Activated CD8-positive, alpha-beta T cell treated with anti-CD3 and anti-CD28 coated beads for 36 hours (primary cell): Measurements from ENCODE around the gene TAF9. TPM values are rescaled to one million over a fixed set of nuclear protein-coding genes. Genes with fewer than 3 reads are reported as not detected.

Experiments used
- ATAC-seq: fragments of 200-7000 bp; cut with Tn5 transposase; one replicate; pipeline ENCODE4 v1.10.0; 2021; ENCODE audit warnings: mild to moderate bottlenecking, moderate library complexity
- CTCF ChIA-PET: fragments of 350-600 bp; sonication (Branson Sonifier 250); formaldehyde crosslinking; loops from one replicate; lab custom pipeline; 2021; ENCODE audit warnings: antibody characterized with exemption; lab: Charles Lee
- POLR2A ChIA-PET: fragments of 350-600 bp; sonication (Branson Sonifier 250); formaldehyde crosslinking; loops from one replicate; lab custom pipeline; 2021; ENCODE audit warnings: antibody characterized with exemption; lab: Charles Lee
- DNase-seq: peaks from one replicate; pipeline ENCODE4 v3.0.0-alpha.2; 2020
- H3K27ac Mint-ChIP-seq: one replicate; pipeline ENCODE4 v1.8.0; 2021; ENCODE audit warnings: mild to moderate bottlenecking, mixed read lengths
- H3K27me3 Mint-ChIP-seq: one replicate; pipeline ENCODE4 v1.8.0; 2021; ENCODE audit warnings: mixed read lengths
- H3K36me3 Mint-ChIP-seq: one replicate; pipeline ENCODE4 v1.8.0; 2021; ENCODE audit warnings: low read depth, mixed read lengths
- H3K4me1 Mint-ChIP-seq: one replicate; pipeline ENCODE4 v1.8.0; 2021; ENCODE audit warnings: low read depth, mixed read lengths
- H3K4me3 Mint-ChIP-seq: one replicate; pipeline ENCODE4 v1.8.0; 2021; ENCODE audit warnings: mild to moderate bottlenecking, moderate library complexity, mixed read lengths
- H3K9me3 Mint-ChIP-seq: one replicate; pipeline ENCODE4 v1.8.0; 2021; ENCODE audit warnings: mixed read lengths
- intact Hi-C: fragments of 100-400 bp; cut with micrococcal nuclease; formaldehyde crosslinking; loops from one replicate; pipeline ENCODE4 v1.10.0; 2022
- total RNA-seq, 2 experiments: library from RNA; stranded (reverse); gene quantifications; one replicate each; pipeline ENCODE4 v1.2.3, GENCODE V29; 2021
- TF ChIP-seq, protein P1 (sequence below): fragments of 200-600 bp; IDR thresholded peaks from one replicate; pipeline ENCODE4 v1.8.0; 2022; ENCODE audit warnings: antibody characterized with exemption, mild to moderate bottlenecking

Gene TAF9
- total RNA-seq, 2 experiments from 2014 or later: 68.8 to 70.6 TPM

DNA sequence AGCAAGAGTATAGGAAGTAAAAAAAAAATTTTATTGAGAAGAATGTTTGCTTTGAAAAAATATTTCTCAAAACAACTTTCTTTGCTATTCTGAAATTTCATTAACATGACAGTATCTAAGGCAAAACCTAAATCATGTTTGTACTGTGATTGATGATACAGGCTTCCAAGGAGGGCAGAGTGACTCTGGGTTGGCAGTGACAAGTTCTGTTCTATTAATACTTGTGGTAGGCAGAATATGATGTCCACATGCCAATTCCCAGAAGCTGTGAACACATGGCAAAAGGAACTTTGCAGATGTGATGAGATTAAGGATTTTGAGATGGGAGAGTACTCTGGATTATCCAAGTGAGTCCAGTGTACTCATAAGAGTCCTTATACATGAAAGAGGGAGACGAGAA is 53.3 kb downstream of the TAF9 start:
- DNase-seq (no peak), ATAC-seq (no peak)
- H3K36me3 Mint-ChIP-seq: peaks cover 25% of the 10 kb centered on the region
- no peaks in the 10 kb centered on the region for H3K27me3 Mint-ChIP-seq
- POLR2A ChIA-PET: no interaction called here
- TF ChIP-seq, protein P1, sequence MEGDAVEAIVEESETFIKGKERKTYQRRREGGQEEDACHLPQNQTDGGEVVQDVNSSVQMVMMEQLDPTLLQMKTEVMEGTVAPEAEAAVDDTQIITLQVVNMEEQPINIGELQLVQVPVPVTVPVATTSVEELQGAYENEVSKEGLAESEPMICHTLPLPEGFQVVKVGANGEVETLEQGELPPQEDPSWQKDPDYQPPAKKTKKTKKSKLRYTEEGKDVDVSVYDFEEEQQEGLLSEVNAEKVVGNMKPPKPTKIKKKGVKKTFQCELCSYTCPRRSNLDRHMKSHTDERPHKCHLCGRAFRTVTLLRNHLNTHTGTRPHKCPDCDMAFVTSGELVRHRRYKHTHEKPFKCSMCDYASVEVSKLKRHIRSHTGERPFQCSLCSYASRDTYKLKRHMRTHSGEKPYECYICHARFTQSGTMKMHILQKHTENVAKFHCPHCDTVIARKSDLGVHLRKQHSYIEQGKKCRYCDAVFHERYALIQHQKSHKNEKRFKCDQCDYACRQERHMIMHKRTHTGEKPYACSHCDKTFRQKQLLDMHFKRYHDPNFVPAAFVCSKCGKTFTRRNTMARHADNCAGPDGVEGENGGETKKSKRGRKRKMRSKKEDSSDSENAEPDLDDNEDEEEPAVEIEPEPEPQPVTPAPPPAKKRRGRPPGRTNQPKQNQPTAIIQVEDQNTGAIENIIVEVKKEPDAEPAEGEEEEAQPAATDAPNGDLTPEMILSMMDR: no peak
- H3K9me3 Mint-ChIP-seq: no peaks in the 10 kb centered on the region
- H3K4me3 Mint-ChIP-seq: no peak overlapping the region
- no peak overlapping the region for H3K27ac Mint-ChIP-seq
- H3K4me1 Mint-ChIP-seq: no peaks in the 10 kb centered on the region
- intact Hi-C loops: no loop called here
- CTCF ChIA-PET: no interaction called here

Other genes with a start within 250 kb of the TAF9 start
- gene CCNB1, start 202.4 kb downstream of the TAF9 start, total RNA-seq: 100 to 1,000 TPM; 167 to 175 TPM
- gene CENPH, start 179.9 kb downstream of the TAF9 start, total RNA-seq: 10 to 100 TPM; 97.0 to 98.6 TPM
- 10 to 100 TPM; 40.6 to 46.2 TPM for gene CDK7, start 134.6 kb downstream of the TAF9 start, total RNA-seq
- 1 to 10 TPM; 8.3 to 9.1 TPM for gene CCDC125, start 36.7 kb downstream of the TAF9 start, total RNA-seq
- gene AK6, start within 50 bp of the TAF9 start, total RNA-seq: 100 to 1,000 TPM in 1 of 2 experiments, 10 to 100 TPM in 1; 95.7 to 107 TPM
- 10 to 100 TPM; 22.9 to 26.5 TPM for gene RAD17, start 298 bp upstream of the TAF9 start, total RNA-seq
- gene MARVELD2, start 45.6 kb upstream of the TAF9 start, total RNA-seq: under 1 TPM; 0.29 to 0.60 TPM
- gene OCLN, start 123.3 kb upstream of the TAF9 start, total RNA-seq: 1 to 10 TPM in 1 of 2 experiments, under 1 TPM in 1; 0.56 to 1.0 TPM
- 10 to 100 TPM; 40.0 to 42.1 TPM for gene GTF2H2C, start 190.7 kb upstream of the TAF9 start, total RNA-seq